ENCODE data around the gene TYMP.

DNA sequence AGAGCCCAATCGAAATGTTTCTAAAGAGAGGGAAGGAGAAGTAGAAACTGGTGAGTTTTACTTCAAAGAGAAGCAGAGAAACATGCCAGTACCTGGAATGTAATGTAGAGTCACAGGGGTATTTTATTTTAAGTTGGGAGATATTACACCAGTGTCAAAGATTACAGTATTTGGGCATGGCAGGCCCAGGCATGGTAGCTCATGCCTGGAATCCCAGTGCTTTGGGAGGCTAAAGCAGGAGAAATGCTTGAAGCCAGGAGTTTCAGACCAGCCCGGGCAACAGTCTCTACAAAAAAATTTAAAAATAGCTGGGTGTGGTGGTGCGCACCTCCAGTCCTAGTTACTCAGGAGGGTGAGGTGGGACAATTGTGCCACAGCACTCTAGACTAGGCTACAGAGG is 30.2 kb upstream of the TYMP start:
- TF ChIP-seq, protein P1, sequence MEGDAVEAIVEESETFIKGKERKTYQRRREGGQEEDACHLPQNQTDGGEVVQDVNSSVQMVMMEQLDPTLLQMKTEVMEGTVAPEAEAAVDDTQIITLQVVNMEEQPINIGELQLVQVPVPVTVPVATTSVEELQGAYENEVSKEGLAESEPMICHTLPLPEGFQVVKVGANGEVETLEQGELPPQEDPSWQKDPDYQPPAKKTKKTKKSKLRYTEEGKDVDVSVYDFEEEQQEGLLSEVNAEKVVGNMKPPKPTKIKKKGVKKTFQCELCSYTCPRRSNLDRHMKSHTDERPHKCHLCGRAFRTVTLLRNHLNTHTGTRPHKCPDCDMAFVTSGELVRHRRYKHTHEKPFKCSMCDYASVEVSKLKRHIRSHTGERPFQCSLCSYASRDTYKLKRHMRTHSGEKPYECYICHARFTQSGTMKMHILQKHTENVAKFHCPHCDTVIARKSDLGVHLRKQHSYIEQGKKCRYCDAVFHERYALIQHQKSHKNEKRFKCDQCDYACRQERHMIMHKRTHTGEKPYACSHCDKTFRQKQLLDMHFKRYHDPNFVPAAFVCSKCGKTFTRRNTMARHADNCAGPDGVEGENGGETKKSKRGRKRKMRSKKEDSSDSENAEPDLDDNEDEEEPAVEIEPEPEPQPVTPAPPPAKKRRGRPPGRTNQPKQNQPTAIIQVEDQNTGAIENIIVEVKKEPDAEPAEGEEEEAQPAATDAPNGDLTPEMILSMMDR (IDR thresholded peaks at IDR 0.05; ENCODE audit: low read length) = no peak
- TF ChIP-seq EZH2 (IDR thresholded peaks at IDR 0.05; ENCODE audit: borderline replicate concordance, low read length) = no peak

All from OCI-LY1 (cell line).